ENCODE results near the gene C7orf57. TPM values are rescaled to one million over a fixed set of nuclear protein-coding genes. Genes with fewer than 3 reads are reported as not detected.
A peak's percentile ranks its signal among the peaks of the same experiment; 100 is the strongest.

Gene C7orf57
- total RNA-seq, 1 experiment from 2014 or later, result 0.90 TPM

GRCh38 chr7:48041653-48041970 is 6.3 kb downstream of the C7orf57 start (continued):
- TF ChIP-seq GABPB1 (CRISPR knock-in tag; IDR thresholded peaks at IDR 0.05), result no peak

DNA sequence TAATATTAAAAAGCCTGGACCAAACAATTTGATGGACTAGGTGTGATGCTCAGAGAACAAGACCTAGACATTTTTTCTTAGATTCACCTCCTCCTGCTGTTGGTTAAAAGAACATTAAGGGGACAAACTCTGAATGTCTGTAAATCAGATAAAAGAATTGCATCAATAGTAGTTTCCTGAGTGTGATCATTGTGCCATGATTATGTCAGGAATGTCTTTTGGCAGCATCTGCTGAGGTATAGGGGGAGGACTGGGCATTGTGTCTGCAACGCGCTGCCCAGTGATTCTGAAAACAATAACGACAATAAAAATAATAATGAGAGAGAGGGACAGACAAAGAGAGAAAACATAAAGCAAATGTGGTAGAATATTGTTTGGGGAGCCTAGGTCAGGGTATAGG is 6.9 kb downstream of the C7orf57 start:
- no peak for TF ChIP-seq ZNF232 (CRISPR knock-in tag; IDR thresholded peaks at IDR 0.05)
- TF ChIP-seq ZNF671 (CRISPR knock-in tag; IDR thresholded peaks at IDR 0.05), result no peak
- TF ChIP-seq, protein P1, sequence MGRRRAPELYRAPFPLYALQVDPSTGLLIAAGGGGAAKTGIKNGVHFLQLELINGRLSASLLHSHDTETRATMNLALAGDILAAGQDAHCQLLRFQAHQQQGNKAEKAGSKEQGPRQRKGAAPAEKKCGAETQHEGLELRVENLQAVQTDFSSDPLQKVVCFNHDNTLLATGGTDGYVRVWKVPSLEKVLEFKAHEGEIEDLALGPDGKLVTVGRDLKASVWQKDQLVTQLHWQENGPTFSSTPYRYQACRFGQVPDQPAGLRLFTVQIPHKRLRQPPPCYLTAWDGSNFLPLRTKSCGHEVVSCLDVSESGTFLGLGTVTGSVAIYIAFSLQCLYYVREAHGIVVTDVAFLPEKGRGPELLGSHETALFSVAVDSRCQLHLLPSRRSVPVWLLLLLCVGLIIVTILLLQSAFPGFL (CRISPR knock-in tag; IDR thresholded peaks at IDR 0.05; ENCODE audit: borderline replicate concordance), result no peak
- TF ChIP-seq ZNF532 (CRISPR knock-in tag; IDR thresholded peaks at IDR 0.05; ENCODE audit: borderline replicate concordance), result no peak
- no peak for TF ChIP-seq ZBTB21 (CRISPR knock-in tag; IDR thresholded peaks at IDR 0.05; ENCODE audit: borderline replicate concordance)
- TF ChIP-seq, protein P2, sequence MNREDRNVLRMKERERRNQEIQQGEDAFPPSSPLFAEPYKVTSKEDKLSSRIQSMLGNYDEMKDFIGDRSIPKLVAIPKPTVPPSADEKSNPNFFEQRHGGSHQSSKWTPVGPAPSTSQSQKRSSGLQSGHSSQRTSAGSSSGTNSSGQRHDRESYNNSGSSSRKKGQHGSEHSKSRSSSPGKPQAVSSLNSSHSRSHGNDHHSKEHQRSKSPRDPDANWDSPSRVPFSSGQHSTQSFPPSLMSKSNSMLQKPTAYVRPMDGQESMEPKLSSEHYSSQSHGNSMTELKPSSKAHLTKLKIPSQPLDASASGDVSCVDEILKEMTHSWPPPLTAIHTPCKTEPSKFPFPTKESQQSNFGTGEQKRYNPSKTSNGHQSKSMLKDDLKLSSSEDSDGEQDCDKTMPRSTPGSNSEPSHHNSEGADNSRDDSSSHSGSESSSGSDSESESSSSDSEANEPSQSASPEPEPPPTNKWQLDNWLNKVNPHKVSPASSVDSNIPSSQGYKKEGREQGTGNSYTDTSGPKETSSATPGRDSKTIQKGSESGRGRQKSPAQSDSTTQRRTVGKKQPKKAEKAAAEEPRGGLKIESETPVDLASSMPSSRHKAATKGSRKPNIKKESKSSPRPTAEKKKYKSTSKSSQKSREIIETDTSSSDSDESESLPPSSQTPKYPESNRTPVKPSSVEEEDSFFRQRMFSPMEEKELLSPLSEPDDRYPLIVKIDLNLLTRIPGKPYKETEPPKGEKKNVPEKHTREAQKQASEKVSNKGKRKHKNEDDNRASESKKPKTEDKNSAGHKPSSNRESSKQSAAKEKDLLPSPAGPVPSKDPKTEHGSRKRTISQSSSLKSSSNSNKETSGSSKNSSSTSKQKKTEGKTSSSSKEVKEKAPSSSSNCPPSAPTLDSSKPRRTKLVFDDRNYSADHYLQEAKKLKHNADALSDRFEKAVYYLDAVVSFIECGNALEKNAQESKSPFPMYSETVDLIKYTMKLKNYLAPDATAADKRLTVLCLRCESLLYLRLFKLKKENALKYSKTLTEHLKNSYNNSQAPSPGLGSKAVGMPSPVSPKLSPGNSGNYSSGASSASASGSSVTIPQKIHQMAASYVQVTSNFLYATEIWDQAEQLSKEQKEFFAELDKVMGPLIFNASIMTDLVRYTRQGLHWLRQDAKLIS (CRISPR knock-in tag; IDR thresholded peaks at IDR 0.05; ENCODE audit: borderline replicate concordance), result no peak
- no peak for TF ChIP-seq ZNF121 (CRISPR knock-in tag; IDR thresholded peaks at IDR 0.05)
- TF ChIP-seq, protein P3, sequence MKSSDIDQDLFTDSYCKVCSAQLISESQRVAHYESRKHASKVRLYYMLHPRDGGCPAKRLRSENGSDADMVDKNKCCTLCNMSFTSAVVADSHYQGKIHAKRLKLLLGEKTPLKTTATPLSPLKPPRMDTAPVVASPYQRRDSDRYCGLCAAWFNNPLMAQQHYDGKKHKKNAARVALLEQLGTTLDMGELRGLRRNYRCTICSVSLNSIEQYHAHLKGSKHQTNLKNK (CRISPR knock-in tag; IDR thresholded peaks at IDR 0.05), result no peak
- TF ChIP-seq CREB1 (CRISPR knock-in tag; IDR thresholded peaks at IDR 0.05), result no peak
- TF ChIP-seq SMAD3 (CRISPR knock-in tag; IDR thresholded peaks at IDR 0.05; ENCODE audit: borderline replicate concordance), result no peak
- TF ChIP-seq ATF1 (CRISPR knock-in tag; IDR thresholded peaks at IDR 0.05), result no peak
- DNase-seq (ENCODE audit: low spot score) (no peak), ATAC-seq (no peak)
- CTCF ChIA-PET, result no interaction called here
- Mint-ChIP-seq H3K9me3 (no peaks in the 10 kb centered on the region), H3K36me3 (no peaks in the 10 kb centered on the region), H3K27ac (no peak overlapping the region), H3K27me3 (ENCODE audit: low read depth) (peaks cover 9% of the 10 kb centered on the region), H3K4me3 (no peak overlapping the region), H3K4me1 (peaks cover 65% of the 10 kb centered on the region)
- POLR2A ChIA-PET, result no interaction called here

DNA sequence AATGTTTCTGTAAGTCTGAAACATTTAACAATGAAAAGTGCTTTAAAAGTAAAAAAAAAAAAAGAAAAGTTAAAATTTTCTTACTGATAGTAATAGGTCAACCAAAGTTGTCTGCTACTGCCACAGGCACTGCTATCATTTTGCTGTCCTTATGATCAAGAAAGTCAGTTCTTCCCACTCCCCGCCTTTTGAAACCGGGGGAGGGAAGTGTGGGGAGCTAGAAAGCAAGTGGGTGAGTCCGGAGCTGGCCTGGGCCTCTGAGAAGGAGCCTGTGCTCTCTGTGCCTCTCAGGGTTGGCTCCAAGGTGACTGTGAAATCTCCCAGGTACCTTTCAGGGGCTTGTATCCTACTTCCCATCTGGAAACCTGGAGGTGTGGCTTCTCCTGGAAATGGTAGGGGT is 7.3 kb downstream of the C7orf57 start:
- Mint-ChIP-seq H3K9me3 (no peaks in the 10 kb centered on the region), H3K4me3 (no peak overlapping the region), H3K36me3 (no peaks in the 10 kb centered on the region), H3K27ac (no peak overlapping the region), H3K27me3 (ENCODE audit: low read depth) (peaks cover 7% of the 10 kb centered on the region), H3K4me1 (peaks cover 61% of the 10 kb centered on the region)
- ChIA-PET POLR2A (no interaction called here), CTCF (interaction anchor here (1.5 kb wide), 1 partner anchor 53 kb away, joined by 3 read pairs; no protein-coding TSS in a partner anchor)
- ATAC-seq, result peak; percentile 52
- no peak for DNase-seq (ENCODE audit: low spot score)
- TF ChIP-seq ZBTB43 (CRISPR knock-in tag; IDR thresholded peaks at IDR 0.05) (no peak), ZBTB21 (CRISPR knock-in tag; IDR thresholded peaks at IDR 0.05; ENCODE audit: borderline replicate concordance) (no peak), HMGA2 (CRISPR knock-in tag; IDR thresholded peaks at IDR 0.05) (no peak), ZNF396 (CRISPR knock-in tag; IDR thresholded peaks at IDR 0.05; ENCODE audit: borderline replicate concordance) (no peak)
- TF ChIP-seq, protein P4, sequence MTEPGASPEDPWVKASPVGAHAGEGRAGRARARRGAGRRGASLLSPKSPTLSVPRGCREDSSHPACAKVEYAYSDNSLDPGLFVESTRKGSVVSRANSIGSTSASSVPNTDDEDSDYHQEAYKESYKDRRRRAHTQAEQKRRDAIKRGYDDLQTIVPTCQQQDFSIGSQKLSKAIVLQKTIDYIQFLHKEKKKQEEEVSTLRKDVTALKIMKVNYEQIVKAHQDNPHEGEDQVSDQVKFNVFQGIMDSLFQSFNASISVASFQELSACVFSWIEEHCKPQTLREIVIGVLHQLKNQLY (CRISPR knock-in tag; IDR thresholded peaks at IDR 0.05), result no peak
- TF ChIP-seq, protein P1 (CRISPR knock-in tag; IDR thresholded peaks at IDR 0.05; ENCODE audit: borderline replicate concordance), result no peak
- TF ChIP-seq, protein P5, sequence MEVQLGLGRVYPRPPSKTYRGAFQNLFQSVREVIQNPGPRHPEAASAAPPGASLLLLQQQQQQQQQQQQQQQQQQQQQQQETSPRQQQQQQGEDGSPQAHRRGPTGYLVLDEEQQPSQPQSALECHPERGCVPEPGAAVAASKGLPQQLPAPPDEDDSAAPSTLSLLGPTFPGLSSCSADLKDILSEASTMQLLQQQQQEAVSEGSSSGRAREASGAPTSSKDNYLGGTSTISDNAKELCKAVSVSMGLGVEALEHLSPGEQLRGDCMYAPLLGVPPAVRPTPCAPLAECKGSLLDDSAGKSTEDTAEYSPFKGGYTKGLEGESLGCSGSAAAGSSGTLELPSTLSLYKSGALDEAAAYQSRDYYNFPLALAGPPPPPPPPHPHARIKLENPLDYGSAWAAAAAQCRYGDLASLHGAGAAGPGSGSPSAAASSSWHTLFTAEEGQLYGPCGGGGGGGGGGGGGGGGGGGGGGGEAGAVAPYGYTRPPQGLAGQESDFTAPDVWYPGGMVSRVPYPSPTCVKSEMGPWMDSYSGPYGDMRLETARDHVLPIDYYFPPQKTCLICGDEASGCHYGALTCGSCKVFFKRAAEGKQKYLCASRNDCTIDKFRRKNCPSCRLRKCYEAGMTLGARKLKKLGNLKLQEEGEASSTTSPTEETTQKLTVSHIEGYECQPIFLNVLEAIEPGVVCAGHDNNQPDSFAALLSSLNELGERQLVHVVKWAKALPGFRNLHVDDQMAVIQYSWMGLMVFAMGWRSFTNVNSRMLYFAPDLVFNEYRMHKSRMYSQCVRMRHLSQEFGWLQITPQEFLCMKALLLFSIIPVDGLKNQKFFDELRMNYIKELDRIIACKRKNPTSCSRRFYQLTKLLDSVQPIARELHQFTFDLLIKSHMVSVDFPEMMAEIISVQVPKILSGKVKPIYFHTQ (CRISPR knock-in tag; IDR thresholded peaks at IDR 0.05), result no peak

Data from WTC11 (cell line).